Measurements from ENCODE around the gene NLRP9. TPM values are rescaled to one million over a fixed set of nuclear protein-coding genes. Genes with fewer than 3 reads are reported as not detected.

The NLRP9 gene
- total RNA-seq, 1 experiment from 2014 or later = not detected

DNA sequence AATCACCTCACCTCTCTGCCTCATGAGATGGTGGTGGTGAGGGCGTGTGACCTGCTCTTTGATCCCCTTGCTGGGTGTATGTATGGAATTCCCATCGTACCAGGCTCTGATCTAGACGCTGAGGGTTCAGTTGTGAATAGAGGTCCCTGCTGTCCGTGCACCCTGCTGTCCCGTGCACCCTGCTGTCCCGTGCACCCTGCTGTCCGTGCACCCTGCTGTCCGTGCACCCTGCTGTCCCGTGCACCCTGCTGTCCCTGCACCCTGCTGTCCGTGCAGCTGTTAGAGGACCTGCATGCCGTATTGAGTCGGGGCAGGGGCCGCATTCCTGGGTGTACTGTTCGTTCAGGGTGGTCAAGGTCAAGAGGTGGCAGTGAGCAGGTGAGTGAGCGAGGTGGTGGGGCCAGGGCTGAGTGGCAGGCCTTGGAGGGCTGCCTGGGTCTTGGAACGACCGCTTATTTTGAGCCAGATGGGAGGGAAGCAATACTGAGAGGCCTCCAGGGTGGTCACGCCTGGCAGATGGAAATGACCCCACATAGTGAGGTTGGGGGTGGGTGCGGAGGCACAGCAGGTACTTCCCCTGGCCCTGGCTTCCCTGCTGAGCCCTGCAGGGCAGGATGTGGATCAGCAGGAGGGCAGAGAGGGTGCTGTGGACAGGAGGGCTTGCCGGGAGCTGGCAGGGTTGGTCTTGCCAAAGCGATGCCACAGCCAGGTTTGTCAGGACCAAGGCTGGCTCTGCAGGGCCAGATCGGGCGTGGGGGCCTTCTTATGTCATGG lies 67.7 kb downstream of the NLRP9 start:
- Mint-ChIP-seq H3K27ac (peak overlapping the region; percentile 73), H3K4me3 (no peak overlapping the region), H3K36me3 (peaks cover 47% of the 10 kb centered on the region), H3K9me3 (no peaks in the 10 kb centered on the region), H3K27me3 (ENCODE audit: low read depth) (no peaks in the 10 kb centered on the region), H3K4me1 (peaks cover 32% of the 10 kb centered on the region)
- TF ChIP-seq ZNF423 (CRISPR knock-in tag; IDR thresholded peaks at IDR 0.05) = peak; percentile 49; the same call in 1 of the 2 replicates
- no peak for TF ChIP-seq ZNF263 (CRISPR knock-in tag; IDR thresholded peaks at IDR 0.05; ENCODE audit: low read depth)
- DNase-seq (ENCODE audit: low spot score) = peak; percentile 31
- ChIA-PET POLR2A (interaction anchor here (1.4 kb wide), 1 partner anchor 23 kb away, joined by 6 read pairs; the partner anchor contains the start of gene CCDC106), CTCF (interaction anchor here (0.6 to 3.5 kb wide), 13 partner anchors 13 to 2000 kb away, joined by 3 to 57 read pairs (median 6); partner anchors contain the start of genes CCDC106 and U2AF2)
- ATAC-seq = no peak

DNA sequence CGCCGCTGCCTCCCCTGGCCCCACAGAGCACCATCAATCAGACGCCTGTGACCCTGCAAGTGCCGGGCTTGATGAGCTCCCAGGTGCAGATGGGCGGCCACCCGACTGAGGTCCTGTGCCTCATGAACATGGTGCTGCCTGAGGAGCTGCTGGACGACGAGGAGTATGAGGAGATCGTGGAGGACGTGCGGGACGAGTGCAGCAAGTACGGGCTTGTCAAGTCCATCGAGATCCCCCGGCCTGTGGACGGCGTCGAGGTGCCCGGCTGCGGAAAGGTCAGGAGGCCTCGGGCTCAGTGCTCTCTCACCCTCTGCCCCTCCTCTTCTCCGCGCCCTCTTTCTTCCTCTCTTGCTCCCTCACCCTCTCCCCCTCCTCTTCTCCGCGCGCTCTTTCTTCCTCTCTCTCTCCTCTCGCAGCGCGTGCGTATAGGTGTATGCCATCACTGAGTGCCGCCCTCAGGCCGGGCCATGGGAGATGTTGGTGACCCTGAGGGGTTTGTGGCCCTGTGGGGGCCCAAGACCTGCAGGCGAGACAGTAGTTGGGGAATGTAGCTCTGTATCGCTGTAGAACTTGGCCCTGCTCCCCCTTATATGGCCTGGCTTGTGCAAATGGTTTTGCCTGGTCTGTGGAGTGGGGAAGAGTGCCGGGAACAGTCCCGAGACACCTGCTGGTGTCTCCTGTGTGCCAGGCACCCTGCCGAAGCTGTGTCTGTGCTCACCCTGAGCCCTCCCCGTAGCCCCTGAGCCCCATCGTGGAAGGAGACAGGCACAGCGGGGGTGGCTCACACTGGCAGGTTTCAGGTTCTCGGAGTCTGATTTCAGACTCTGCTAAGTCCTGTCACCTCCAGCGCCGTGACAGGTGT lies 68.6 kb downstream of the NLRP9 start:
- ChIA-PET CTCF (interaction anchor here (2.4 to 3.5 kb wide), 2 partner anchors 12 to 15 kb away, joined by 33 to 57 read pairs; partner anchors contain the start of gene U2AF2), POLR2A (no interaction called here)
- Mint-ChIP-seq H3K9me3 (no peaks in the 10 kb centered on the region), H3K4me1 (peaks cover 32% of the 10 kb centered on the region), H3K36me3 (peaks cover 50% of the 10 kb centered on the region), H3K27me3 (ENCODE audit: low read depth) (no peaks in the 10 kb centered on the region), H3K27ac (peak overlapping the region; percentile 92), H3K4me3 (no peak overlapping the region)
- DNase-seq (ENCODE audit: low spot score) (no peak), ATAC-seq (no peak)
- TF ChIP-seq ZNF423 (CRISPR knock-in tag; IDR thresholded peaks at IDR 0.05) (no peak), ELF4 (CRISPR knock-in tag; IDR thresholded peaks at IDR 0.05; ENCODE audit: low read depth) (no peak), RELA (CRISPR knock-in tag; IDR thresholded peaks at IDR 0.05; ENCODE audit: borderline replicate concordance) (no peak), FOXP1 (CRISPR knock-in tag; IDR thresholded peaks at IDR 0.05; ENCODE audit: borderline replicate concordance) (no peak), TP53 (CRISPR knock-in tag; IDR thresholded peaks at IDR 0.05) (no peak), NR2C2 (CRISPR knock-in tag; IDR thresholded peaks at IDR 0.05) (no peak), NFYB (CRISPR knock-in tag; conservative IDR thresholded peaks at IDR 0.05; ENCODE audit: low read depth) (no peak), ZNF317 (CRISPR knock-in tag; IDR thresholded peaks at IDR 0.05; ENCODE audit: borderline replicate concordance, low read depth) (no peak), ATF1 (CRISPR knock-in tag; IDR thresholded peaks at IDR 0.05) (no peak), ZNF138 (CRISPR knock-in tag; conservative IDR thresholded peaks at IDR 0.05) (no peak), TEAD4 (CRISPR knock-in tag; IDR thresholded peaks at IDR 0.05) (no peak)
- TF ChIP-seq, protein P1, sequence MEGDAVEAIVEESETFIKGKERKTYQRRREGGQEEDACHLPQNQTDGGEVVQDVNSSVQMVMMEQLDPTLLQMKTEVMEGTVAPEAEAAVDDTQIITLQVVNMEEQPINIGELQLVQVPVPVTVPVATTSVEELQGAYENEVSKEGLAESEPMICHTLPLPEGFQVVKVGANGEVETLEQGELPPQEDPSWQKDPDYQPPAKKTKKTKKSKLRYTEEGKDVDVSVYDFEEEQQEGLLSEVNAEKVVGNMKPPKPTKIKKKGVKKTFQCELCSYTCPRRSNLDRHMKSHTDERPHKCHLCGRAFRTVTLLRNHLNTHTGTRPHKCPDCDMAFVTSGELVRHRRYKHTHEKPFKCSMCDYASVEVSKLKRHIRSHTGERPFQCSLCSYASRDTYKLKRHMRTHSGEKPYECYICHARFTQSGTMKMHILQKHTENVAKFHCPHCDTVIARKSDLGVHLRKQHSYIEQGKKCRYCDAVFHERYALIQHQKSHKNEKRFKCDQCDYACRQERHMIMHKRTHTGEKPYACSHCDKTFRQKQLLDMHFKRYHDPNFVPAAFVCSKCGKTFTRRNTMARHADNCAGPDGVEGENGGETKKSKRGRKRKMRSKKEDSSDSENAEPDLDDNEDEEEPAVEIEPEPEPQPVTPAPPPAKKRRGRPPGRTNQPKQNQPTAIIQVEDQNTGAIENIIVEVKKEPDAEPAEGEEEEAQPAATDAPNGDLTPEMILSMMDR (IDR thresholded peaks at IDR 0.05) = no peak
- TF ChIP-seq, protein P2, sequence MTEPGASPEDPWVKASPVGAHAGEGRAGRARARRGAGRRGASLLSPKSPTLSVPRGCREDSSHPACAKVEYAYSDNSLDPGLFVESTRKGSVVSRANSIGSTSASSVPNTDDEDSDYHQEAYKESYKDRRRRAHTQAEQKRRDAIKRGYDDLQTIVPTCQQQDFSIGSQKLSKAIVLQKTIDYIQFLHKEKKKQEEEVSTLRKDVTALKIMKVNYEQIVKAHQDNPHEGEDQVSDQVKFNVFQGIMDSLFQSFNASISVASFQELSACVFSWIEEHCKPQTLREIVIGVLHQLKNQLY (CRISPR knock-in tag; IDR thresholded peaks at IDR 0.05) = no peak
- TF ChIP-seq, protein P3, sequence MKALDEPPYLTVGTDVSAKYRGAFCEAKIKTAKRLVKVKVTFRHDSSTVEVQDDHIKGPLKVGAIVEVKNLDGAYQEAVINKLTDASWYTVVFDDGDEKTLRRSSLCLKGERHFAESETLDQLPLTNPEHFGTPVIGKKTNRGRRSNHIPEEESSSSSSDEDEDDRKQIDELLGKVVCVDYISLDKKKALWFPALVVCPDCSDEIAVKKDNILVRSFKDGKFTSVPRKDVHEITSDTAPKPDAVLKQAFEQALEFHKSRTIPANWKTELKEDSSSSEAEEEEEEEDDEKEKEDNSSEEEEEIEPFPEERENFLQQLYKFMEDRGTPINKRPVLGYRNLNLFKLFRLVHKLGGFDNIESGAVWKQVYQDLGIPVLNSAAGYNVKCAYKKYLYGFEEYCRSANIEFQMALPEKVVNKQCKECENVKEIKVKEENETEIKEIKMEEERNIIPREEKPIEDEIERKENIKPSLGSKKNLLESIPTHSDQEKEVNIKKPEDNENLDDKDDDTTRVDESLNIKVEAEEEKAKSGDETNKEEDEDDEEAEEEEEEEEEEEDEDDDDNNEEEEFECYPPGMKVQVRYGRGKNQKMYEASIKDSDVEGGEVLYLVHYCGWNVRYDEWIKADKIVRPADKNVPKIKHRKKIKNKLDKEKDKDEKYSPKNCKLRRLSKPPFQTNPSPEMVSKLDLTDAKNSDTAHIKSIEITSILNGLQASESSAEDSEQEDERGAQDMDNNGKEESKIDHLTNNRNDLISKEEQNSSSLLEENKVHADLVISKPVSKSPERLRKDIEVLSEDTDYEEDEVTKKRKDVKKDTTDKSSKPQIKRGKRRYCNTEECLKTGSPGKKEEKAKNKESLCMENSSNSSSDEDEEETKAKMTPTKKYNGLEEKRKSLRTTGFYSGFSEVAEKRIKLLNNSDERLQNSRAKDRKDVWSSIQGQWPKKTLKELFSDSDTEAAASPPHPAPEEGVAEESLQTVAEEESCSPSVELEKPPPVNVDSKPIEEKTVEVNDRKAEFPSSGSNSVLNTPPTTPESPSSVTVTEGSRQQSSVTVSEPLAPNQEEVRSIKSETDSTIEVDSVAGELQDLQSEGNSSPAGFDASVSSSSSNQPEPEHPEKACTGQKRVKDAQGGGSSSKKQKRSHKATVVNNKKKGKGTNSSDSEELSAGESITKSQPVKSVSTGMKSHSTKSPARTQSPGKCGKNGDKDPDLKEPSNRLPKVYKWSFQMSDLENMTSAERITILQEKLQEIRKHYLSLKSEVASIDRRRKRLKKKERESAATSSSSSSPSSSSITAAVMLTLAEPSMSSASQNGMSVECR (CRISPR knock-in tag; IDR thresholded peaks at IDR 0.05; ENCODE audit: borderline replicate concordance) = no peak
- TF ChIP-seq, protein P4, sequence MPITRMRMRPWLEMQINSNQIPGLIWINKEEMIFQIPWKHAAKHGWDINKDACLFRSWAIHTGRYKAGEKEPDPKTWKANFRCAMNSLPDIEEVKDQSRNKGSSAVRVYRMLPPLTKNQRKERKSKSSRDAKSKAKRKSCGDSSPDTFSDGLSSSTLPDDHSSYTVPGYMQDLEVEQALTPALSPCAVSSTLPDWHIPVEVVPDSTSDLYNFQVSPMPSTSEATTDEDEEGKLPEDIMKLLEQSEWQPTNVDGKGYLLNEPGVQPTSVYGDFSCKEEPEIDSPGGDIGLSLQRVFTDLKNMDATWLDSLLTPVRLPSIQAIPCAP (CRISPR knock-in tag; IDR thresholded peaks at IDR 0.05) = no peak
- TF ChIP-seq, protein P5, sequence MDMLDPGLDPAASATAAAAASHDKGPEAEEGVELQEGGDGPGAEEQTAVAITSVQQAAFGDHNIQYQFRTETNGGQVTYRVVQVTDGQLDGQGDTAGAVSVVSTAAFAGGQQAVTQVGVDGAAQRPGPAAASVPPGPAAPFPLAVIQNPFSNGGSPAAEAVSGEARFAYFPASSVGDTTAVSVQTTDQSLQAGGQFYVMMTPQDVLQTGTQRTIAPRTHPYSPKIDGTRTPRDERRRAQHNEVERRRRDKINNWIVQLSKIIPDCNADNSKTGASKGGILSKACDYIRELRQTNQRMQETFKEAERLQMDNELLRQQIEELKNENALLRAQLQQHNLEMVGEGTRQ (CRISPR knock-in tag; IDR thresholded peaks at IDR 0.05) = no peak
- TF ChIP-seq, protein P6, sequence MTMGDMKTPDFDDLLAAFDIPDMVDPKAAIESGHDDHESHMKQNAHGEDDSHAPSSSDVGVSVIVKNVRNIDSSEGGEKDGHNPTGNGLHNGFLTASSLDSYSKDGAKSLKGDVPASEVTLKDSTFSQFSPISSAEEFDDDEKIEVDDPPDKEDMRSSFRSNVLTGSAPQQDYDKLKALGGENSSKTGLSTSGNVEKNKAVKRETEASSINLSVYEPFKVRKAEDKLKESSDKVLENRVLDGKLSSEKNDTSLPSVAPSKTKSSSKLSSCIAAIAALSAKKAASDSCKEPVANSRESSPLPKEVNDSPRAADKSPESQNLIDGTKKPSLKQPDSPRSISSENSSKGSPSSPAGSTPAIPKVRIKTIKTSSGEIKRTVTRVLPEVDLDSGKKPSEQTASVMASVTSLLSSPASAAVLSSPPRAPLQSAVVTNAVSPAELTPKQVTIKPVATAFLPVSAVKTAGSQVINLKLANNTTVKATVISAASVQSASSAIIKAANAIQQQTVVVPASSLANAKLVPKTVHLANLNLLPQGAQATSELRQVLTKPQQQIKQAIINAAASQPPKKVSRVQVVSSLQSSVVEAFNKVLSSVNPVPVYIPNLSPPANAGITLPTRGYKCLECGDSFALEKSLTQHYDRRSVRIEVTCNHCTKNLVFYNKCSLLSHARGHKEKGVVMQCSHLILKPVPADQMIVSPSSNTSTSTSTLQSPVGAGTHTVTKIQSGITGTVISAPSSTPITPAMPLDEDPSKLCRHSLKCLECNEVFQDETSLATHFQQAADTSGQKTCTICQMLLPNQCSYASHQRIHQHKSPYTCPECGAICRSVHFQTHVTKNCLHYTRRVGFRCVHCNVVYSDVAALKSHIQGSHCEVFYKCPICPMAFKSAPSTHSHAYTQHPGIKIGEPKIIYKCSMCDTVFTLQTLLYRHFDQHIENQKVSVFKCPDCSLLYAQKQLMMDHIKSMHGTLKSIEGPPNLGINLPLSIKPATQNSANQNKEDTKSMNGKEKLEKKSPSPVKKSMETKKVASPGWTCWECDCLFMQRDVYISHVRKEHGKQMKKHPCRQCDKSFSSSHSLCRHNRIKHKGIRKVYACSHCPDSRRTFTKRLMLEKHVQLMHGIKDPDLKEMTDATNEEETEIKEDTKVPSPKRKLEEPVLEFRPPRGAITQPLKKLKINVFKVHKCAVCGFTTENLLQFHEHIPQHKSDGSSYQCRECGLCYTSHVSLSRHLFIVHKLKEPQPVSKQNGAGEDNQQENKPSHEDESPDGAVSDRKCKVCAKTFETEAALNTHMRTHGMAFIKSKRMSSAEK (CRISPR knock-in tag; IDR thresholded peaks at IDR 0.05; ENCODE audit: borderline replicate concordance) = no peak
